ENCODE measurements around the gene THSD4.

Gene THSD4

GRCh38 chr15:71295603-71296314 lies 180.5 kb downstream of the THSD4 start:
- TF ChIP-seq ZFX (IDR thresholded peaks at IDR 0.05) (no peak), CTCF (conservative IDR thresholded peaks at IDR 0.05) (no peak)
- H3K27ac ChIP-seq = peak overlapping the region; percentile 23; the same call in 1 of the 2 replicates

DNA sequence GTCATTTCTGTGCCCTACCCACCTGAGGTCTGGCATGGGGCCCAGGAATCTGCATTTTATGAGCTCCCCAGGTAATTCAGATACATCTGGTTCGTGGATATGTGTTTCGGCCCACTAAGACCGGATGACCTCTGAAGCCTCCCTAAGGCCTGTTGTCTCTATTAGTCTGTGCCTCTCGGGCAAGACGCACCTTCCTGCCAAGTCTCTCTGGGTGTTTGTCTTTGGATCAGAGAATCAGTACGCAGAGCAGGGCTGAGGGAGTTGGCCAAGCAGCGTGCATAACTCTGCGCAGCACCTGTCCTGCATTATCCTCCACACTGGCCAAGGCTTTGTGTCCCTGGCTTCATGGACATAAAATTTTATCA lies 181.0 kb downstream of the THSD4 start:
- TF ChIP-seq CTCF (conservative IDR thresholded peaks at IDR 0.05) (no peak), ZFX (IDR thresholded peaks at IDR 0.05) (no peak)
- H3K27ac ChIP-seq = no peak overlapping the region

GRCh38 chr15:71301958-71302621 lies 186.8 kb downstream of the THSD4 start:
- TF ChIP-seq CTCF (conservative IDR thresholded peaks at IDR 0.05) = no peak
- no peak for TF ChIP-seq ZFX (IDR thresholded peaks at IDR 0.05)

GRCh38 chr15:71302861-71303410 lies 187.7 kb downstream of the THSD4 start:
- TF ChIP-seq ZFX (IDR thresholded peaks at IDR 0.05) (no peak), CTCF (conservative IDR thresholded peaks at IDR 0.05) (no peak)
- H3K27ac ChIP-seq = no peak overlapping the region

More at GRCh38 chr15:71301958-71302621, 186.8 kb downstream of the THSD4 start:
- no peak overlapping the region for H3K27ac ChIP-seq

DNA sequence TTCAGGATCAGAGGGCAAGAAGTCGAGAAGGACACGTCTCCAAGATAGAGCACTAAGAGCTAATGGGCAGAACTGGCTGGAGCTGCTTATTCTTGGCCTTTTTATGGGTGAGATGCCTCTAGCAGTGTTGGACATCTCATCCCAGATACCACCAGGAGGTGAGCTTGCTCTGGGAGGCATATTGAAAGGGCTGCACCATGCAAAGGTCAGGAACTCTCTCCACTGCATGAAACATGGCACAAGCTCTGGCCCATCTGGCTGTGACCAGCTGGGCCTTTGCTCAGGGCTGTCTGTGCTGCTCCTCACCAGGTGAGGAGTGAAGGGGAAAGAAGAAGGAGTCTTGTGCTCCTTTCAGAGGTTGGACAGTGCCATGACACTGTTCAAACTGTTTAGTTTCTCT lies 188.7 kb downstream of the THSD4 start:
- TF ChIP-seq ZFX (IDR thresholded peaks at IDR 0.05) (no peak), CTCF (conservative IDR thresholded peaks at IDR 0.05) (no peak)
- H3K27ac ChIP-seq = no peak overlapping the region

DNA sequence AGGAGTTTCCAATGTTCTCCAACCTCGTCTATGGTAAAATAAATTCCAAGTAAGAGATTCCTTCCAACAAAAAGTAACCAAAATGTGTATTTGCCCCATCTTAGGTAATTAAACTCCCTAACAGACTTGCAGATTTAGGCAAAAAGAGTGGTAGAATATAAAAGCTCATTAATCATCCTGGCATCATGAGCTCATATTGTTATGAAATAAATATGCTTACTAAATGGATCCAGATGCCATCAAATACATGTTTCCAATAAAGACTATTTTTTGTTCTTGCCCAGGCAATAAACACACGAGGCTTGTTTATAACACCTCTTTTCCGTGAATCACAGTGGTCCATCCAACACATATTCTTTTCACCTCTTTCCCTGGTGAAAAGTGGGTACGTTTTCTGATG lies 189.4 kb downstream of the THSD4 start:
- TF ChIP-seq CTCF (conservative IDR thresholded peaks at IDR 0.05) (no peak), ZFX (IDR thresholded peaks at IDR 0.05) (no peak)
- H3K27ac ChIP-seq = no peak overlapping the region

GRCh38 chr15:71306538-71306937 lies 191.3 kb downstream of the THSD4 start:
- TF ChIP-seq CTCF (conservative IDR thresholded peaks at IDR 0.05) (no peak), ZFX (IDR thresholded peaks at IDR 0.05) (no peak)
- H3K27ac ChIP-seq = no peak overlapping the region

Measured in C4-2B (cell line).